NOMO-1 treated with DMSO at 0.1 percent for 48 hours (cell line): ENCODE results near the gene CD33.

Experiments used
- DNase-seq: peaks from one replicate; lab custom pipeline; 2025; ENCODE audit not compliant: unreplicated experiment; lab: John Stamatoyannopoulos, UW

Gene CD33

GRCh38 chr19:51224898-51225393 is at the start of gene CD33:
TSS of gene CD33 (plus strand) at chr19:51225080. CDS start at chr19:51225119, 39 bp downstream.
- DNase-seq: peak; percentile 75

DNA sequence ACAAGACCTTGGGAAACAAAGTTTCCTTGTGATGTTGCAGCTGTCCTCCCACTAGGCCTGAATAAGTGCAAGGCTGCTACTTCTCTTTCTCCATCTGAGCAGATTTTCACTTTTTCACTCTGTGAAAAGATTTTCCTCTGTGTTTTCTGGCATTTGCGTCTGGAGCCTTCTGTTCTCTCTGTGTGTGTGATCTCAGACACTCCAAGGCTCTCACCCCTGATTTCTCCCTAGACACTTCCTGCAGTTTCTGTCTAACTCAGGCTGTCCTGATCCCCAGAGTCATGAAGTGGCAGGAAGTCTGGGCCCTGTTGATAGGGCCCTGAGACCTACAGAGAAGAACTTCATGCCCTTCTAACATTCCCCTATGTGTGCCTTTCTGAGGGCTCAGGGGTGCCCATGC is 45.6 kb upstream of the CD33 start:
- DNase-seq: no peak

- no peak for DNase-seq
These were observed 43.4 kb upstream of the CD33 start for GRCh38 chr19:51181377-51181912.

DNA sequence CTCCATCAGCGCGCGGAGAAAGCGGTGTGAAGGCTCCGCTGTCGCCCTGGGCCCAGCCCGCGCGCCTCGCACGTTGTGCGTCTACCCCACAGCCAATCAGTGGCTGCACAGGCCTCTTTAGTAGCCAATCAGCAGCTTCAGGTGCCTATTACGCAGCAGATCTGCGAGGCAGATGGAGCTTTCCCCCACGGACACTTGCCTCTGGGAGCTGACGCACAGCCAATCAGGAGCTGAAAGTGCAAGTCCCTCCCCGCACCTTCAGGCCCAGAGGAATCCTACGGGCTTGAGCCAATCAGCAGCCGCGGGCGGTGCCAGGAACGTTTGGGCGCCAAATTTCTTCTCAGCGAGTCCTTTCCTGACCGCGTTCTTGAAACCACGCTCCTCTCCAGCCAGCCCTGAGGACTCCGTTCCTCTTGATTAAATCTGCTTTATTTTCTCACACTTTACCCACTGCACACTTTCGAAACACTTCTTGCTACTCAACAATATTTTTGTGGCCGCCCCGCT is 42.9 kb upstream of the CD33 start:
- DNase-seq: peak; percentile 56

- no peak for DNase-seq
These were observed 41.3 kb upstream of the CD33 start for GRCh38 chr19:51183629-51184028.

DNA sequence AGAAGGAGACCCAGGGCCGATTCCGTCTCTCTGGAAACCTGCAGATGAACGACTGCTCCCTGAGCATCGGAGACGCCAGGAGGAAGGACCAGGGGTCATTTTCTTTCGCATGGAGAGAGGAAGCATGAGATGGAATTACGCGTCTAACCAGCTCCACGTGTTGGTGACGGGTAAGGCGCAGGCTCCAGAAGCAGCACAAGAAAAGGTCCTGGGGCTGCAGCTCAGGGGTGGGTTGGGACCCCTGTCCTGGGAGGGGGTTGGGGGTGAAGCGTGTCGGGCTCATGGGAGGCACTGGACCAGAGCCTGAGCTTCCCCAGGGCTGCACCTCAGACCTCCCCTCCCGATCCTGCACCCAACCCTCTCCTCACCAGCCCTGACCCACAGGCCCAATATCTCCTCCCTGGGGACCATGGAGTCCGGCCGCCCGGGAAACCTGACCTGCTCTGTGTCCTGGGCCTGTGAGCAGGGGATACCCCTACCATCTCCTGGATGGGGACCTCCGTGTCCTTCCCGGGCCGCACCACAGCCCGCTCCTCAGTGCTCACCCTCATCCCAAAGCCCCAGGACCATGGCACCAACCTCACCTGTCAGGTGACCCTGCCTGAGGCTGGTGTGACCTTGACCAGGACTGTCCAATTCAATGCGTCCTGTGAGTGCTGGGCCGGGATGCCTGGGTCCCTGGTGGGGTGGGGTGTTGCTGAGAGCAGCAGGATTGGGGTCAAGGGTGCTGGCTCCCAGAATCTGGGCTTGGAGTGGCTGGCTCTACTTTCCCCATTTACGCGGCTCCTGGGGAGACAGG is 39.6 kb upstream of the CD33 start:
- no peak for DNase-seq

DNA sequence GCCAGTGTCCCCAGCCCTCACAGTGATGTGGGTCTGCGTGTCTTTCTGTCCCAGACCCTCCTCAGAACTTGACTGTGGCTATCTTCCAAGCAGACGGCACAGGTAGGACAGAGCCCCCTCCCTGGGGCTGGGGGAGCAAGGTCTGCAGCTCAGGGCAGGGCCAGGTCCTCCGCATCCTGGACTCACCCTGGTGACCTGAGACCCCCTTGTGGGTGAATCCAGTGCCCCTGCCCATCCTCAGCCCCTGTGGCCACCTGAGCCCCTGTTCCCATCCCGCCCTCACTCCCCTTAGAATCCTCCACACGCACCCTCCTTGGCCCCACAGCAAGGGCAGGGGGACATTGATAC is 39.0 kb upstream of the CD33 start:
- no peak for DNase-seq

DNA sequence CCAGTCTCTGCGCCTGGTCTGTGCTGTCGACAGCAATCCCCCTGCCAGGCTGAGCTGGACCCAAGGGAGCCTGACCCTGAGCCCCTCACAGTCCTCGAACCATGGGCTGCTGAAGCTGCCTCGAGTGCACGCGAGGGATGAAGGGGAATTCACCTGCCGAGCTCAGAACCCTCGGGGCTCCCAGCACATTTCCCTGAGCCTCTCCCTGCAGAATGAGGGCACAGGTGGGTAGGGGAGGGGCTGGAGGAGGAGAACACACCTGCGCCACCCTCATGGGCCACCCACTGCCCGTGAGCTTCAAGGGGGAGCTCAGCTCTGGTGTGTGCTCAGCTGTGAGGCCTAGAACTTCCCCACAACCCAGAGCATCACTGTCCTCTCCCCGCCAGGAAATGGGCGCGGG is 38.6 kb upstream of the CD33 start:
- no peak for DNase-seq

- DNase-seq: no peak
These were observed 37.3 kb upstream of the CD33 start for GRCh38 chr19:51187395-51188226.

DNA sequence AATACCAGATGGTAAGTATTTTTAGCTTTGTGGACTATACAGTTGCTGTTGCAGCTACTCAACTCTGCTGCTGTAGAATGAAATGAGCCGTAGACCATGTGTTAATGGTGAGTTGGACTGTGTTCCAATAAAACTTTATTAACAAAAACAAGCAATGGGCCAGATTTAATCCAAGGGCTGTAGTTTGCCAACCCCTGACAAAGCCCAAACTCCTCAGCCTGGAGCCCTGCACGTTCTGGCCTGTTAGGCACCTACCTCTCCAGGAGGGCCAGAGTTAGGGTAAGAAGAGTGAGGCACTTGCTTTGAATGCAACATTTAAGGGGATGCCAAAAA is 36.7 kb upstream of the CD33 start:
- DNase-seq: no peak

DNA sequence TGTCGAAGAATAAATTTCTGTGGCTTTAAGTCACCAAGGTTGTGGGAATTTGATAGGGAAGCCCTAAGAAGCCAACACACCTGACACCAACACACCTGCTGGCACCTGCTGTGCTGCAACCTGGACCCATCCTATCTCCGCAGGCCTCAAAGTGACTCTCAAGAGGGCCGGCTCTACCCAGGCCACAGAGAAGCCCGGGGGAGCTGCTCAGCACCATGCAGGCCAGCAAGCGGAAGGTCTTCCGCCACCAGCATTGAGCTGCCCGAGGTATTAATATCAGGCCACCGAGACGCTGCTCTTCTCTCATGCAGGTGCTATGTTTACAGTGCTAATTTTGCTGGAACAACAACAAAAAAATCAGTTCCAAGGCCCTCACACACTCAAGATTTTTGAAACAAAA is 32.2 kb upstream of the CD33 start:
- DNase-seq: no peak

- DNase-seq: no peak
These were observed 30.2 kb upstream of the CD33 start for GRCh38 chr19:51194527-51195315.

DNA sequence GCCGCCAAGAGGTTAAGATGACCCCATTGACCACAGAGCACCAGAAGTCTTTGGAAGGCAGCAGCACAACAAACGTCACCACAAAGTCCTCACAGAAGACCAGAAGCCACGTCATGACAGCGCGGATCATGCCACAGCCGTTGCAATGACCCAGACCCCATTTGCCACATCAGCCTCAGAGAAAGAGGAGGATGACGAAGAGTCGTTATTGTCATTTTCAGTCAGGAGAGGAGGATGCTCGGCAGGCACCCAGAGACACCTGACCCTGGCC is 29.6 kb upstream of the CD33 start:
- no peak for DNase-seq

DNA sequence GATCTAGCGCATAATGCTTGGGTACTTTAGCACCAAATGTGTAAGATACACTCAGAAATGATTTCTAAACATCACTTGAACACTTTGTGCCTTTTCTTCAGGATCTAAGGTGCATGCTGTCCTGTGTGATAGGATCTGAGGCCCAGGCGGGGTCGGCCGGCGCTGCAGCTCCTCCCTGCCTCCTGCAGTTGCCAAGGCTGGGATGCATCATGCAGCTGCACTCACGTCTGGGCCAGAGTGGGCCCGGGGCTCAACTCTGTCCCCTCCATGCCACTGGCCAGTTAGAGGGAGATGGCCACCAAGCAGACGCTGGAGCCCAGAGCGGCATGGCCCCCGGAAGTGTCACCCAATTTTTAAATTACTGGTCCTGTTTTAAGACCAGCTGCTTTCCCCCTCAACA is 29.3 kb upstream of the CD33 start:
- DNase-seq: no peak

GRCh38 chr19:51196181-51196580 is 28.7 kb upstream of the CD33 start:
- DNase-seq: no peak

DNA sequence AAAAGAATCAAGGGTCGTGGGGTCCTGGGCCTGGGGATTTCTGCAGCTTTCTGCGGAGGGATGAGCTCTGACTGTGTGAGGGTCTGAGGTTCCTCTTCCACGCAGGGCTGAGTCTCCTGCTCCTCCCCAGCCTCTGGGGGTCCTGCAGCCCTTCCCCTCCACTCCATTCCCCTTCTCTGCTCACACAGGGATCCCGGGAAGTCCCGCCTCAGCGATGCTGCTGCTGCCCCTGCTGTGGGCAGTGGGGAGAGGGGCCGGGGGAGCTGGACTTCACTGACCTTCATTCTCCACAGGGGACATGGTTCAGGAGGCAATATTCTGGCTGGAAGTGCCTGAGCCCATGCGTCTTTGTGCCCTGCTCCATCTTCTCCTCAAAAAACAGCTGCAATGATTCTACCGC is 26.2 kb upstream of the CD33 start:
- DNase-seq: no peak

DNA sequence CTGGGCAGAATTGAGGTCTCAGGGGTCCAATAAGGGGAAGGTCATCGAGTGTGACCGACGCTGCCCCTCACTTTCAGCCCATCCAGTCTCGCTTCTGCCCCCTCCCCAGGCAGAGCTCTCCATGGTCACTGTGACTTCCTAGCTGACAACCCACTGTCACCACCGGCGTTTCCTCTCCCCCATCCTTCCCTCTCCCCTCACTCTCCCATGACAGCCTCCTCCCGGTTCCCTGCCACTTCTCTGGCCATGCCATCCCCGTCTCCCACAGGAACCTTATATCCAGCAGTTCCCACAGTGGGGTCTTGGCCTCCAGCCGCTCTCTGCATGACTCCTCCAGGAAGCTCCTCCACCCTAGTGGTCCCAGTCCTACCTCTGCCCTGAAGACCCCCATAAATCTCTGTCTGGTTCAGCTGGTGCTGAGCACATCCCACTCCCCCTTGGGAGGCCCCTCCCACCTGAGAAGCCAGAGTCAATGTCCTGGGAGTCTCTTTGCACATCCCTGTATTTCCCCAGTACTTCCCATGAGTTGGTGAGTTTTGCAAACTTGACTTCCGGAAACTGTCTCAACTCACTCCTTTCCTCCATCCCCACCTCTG is 24.7 kb upstream of the CD33 start:
- no peak for DNase-seq

GRCh38 chr19:51201712-51202111 is 23.2 kb upstream of the CD33 start:
- no peak for DNase-seq

- peak; percentile 17 for DNase-seq
These were observed 21.0 kb upstream of the CD33 start for GRCh38 chr19:51203916-51204315.

DNA sequence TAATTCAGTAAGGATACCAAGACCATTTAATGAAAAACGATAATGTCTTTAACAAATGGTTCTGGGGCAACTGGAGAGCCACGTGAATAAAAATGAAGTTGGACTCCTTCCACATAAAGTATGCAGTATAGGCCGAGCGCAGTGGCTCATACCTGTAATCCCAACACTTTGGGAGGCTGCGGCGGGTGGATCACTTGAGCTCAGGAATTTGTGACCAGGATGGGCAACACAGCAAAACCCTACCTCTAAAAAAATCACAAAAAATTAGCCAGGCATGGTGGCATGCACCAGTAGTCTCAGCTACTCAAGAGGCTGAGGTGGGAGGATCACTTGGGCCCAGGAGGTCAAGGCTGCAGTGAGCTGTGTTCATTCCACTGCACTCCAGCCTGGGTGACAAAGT is 20.6 kb upstream of the CD33 start:
- DNase-seq: no peak

DNA sequence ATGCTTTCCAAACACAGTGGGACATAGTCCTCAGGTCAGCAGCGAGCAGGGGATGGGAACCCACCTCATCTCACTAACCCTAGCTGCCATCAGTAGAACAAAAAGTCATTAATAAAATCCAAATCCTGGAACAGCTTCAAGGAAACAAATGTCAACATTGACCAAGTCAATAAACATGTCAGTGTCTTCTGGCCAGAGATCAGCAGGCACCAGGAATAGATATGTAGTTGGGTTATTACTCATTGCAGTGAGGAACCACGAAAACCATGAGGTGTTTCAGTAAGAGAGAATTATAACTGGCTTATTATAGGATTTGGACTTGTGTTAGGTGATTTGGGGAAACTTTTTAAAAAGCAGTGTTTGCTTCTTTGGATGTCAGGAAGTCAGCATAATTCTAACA is 17.1 kb upstream of the CD33 start:
- DNase-seq: no peak
